Small intestine (tissue), 7 donors: ENCODE results near the gene CSNK1G3. TPM values are rescaled to one million over a fixed set of nuclear protein-coding genes. Genes with fewer than 3 reads are reported as not detected.
A peak's percentile ranks its signal among the peaks of the same experiment; 100 is the strongest.

ENCODE experiments used
- DNase-seq, 2 donors: peaks; one replicate each; pipeline versions ENCODE4 v3.0.0 to v3.0.0-alpha.2; 2013
- FAIRE-seq: peaks from 2 replicates; lab custom pipeline; 2012; peaks lifted over from hg19 to GRCh38; lab: Jason Lieb, UNC
- H3K27ac ChIP-seq, 3 donors: one replicate each; pipeline ENCODE4 v1.5.1; 2013; ENCODE audit warnings: low read length in 2 of 3, mild to moderate bottlenecking in 2 of 3, control low read depth in 1 of 3, inconsistent platforms in 1 of 3, low read depth in 1 of 3, moderate library complexity in 1 of 3
- H3K27me3 ChIP-seq, 3 donors: one replicate each; pipeline ENCODE4 v1.6.1; 2013; ENCODE audit warnings: low read length in 3 of 3, inconsistent platforms in 1 of 3; ENCODE audit not compliant: control insufficient read depth in 3 of 3, insufficient read depth in 3 of 3
- H3K36me3 ChIP-seq, 3 donors: one replicate each; pipeline ENCODE4 v1.6.1; 2013; ENCODE audit warnings: low read length in 3 of 3, inconsistent platforms in 1 of 3, low read depth in 1 of 3, mild to moderate bottlenecking in 1 of 3, moderate library complexity in 1 of 3; ENCODE audit not compliant: control insufficient read depth in 3 of 3, insufficient read depth in 2 of 3
- H3K4me1 ChIP-seq, 3 donors: one replicate each; pipeline ENCODE4 v1.6.1; 2013; ENCODE audit warnings: low read length in 2 of 3, inconsistent platforms in 1 of 3, low read depth in 1 of 3, mild to moderate bottlenecking in 1 of 3, moderate library complexity in 1 of 3; ENCODE audit not compliant: control insufficient read depth in 3 of 3, insufficient read depth in 2 of 3
- H3K4me3 ChIP-seq, 3 donors: one replicate each; pipeline ENCODE4 v1.5.1; 2013; ENCODE audit warnings: low read length in 3 of 3, control low read depth in 1 of 3, inconsistent platforms in 1 of 3, low read depth in 1 of 3, mild to moderate bottlenecking in 1 of 3, moderate library complexity in 1 of 3
- H3K9me3 ChIP-seq, 2 donors: one replicate each; pipeline ENCODE4 v1.6.1; 2013; ENCODE audit warnings: low read depth in 1 of 2, low read length in 1 of 2; ENCODE audit not compliant: control insufficient read depth in 2 of 2, insufficient read depth in 1 of 2
- WGBS, 3 donors: extraction: QIAGEN DNeasy Blood & Tissue Kit; methylation state at CpG; one replicate each; pipeline ENCODE4 v1.1.7; 2013; 5-methylcytosine and 5-hydroxymethylcytosine counted together
- polyA plus RNA-seq, 4 donors: library from polyadenylated mRNA; stranded (reverse) in 3 of 4; unstranded in 1 of 4; fragments of 200-250 nt in 3 of 4; fragments of 120-200 nt in 1 of 4; gene quantifications; one replicate each; pipeline versions ENCODE4 v1.2.1 to v1.2.3, GENCODE V29; 2013
- donor health status: healthy with polysubstance abuse.
- donor health status: control.
- donor health status: control.
- donor health status: Bipolar disorder and iron deficiency.
- donor health status: healthy.

The CSNK1G3 gene
- polyA plus RNA-seq, 4 donors: 16.7 to 21.7 (median 20.2) TPM

GRCh38 chr5:123639244-123639643 is 127.3 kb downstream of the CSNK1G3 start:
- 69 to 92% (median 77%) methylated on average over 2 of the region's 2 CpGs for WGBS, 3 donors
- H3K27me3 ChIP-seq: no peaks in the 10 kb centered on the region
- no peaks in the 10 kb centered on the region for H3K9me3 ChIP-seq
- no peak for FAIRE-seq
- no peaks in the 10 kb centered on the region for H3K4me1 ChIP-seq
- H3K27ac ChIP-seq: no peak overlapping the region
- no peak for DNase-seq
- no peaks in the 10 kb centered on the region for H3K36me3 ChIP-seq
- H3K4me3 ChIP-seq: no peak overlapping the region

GRCh38 chr5:123645024-123645603 is 133.1 kb downstream of the CSNK1G3 start:
- FAIRE-seq: no peak

GRCh38 chr5:123647066-123647465 is 135.1 kb downstream of the CSNK1G3 start:
- FAIRE-seq (no peak), DNase-seq (no peak)
- 74 to 90% (median 84%) methylated on average over 1 of the region's 1 CpG for WGBS, 3 donors
- Histone ChIP-seq H3K4me3 (no peak overlapping the region), H3K27ac (no peak overlapping the region), H3K36me3 (no peaks in the 10 kb centered on the region), H3K27me3 (no peaks in the 10 kb centered on the region), H3K4me1 (no peaks in the 10 kb centered on the region), H3K9me3 (peaks cover 0 to 3% of the 10 kb centered on the region in 2 donors)

More at GRCh38 chr5:123645024-123645603, 133.1 kb downstream of the CSNK1G3 start:
- peaks cover 0 to 3% of the 10 kb centered on the region in 2 donors for H3K9me3 ChIP-seq
- 12 to 41% (median 14%) methylated on average over 1 of the region's 1 CpG for WGBS, 3 donors
- H3K27me3 ChIP-seq: no peaks in the 10 kb centered on the region
- no peak overlapping the region for H3K4me3 ChIP-seq
- no peak overlapping the region for H3K27ac ChIP-seq
- no peak for DNase-seq
- H3K36me3 ChIP-seq: no peaks in the 10 kb centered on the region
- no peaks in the 10 kb centered on the region for H3K4me1 ChIP-seq

- DNase-seq (no peak), FAIRE-seq (no peak)
- Histone ChIP-seq H3K27ac (no peak overlapping the region), H3K36me3 (no peaks in the 10 kb centered on the region), H3K4me1 (no peaks in the 10 kb centered on the region), H3K27me3 (no peaks in the 10 kb centered on the region), H3K9me3 (peaks cover 0 to 3% of the 10 kb centered on the region in 2 donors), H3K4me3 (no peak overlapping the region)
- 81 to 86% (median 84%) methylated on average over 4 of the region's 4 CpGs for WGBS, 3 donors
Measured at GRCh38 chr5:123651234-123651633, 139.3 kb downstream of the CSNK1G3 start.

- H3K36me3 ChIP-seq: no peaks in the 10 kb centered on the region
- peaks cover 0 to 3% of the 10 kb centered on the region in 2 donors for H3K9me3 ChIP-seq
- WGBS, 3 donors: 89 to 93% (median 92%) methylated on average over 2 of the region's 2 CpGs
- FAIRE-seq (no peak), DNase-seq (no peak)
- H3K4me1 ChIP-seq: no peaks in the 10 kb centered on the region
- H3K4me3 ChIP-seq: no peak overlapping the region
- H3K27me3 ChIP-seq: no peaks in the 10 kb centered on the region
- H3K27ac ChIP-seq: no peak overlapping the region
Measured at GRCh38 chr5:123659011-123659410, 147.0 kb downstream of the CSNK1G3 start.

- no peak overlapping the region for H3K4me3 ChIP-seq
- H3K4me1 ChIP-seq: no peaks in the 10 kb centered on the region
- no peaks in the 10 kb centered on the region for H3K27me3 ChIP-seq
- DNase-seq (no peak), FAIRE-seq (no peak)
- H3K36me3 ChIP-seq: no peaks in the 10 kb centered on the region
- H3K9me3 ChIP-seq: peaks cover 0 to 3% of the 10 kb centered on the region in 2 donors
- 47 to 54% (median 49%) methylated on average over 2 of the region's 2 CpGs for WGBS, 3 donors
- no peak overlapping the region for H3K27ac ChIP-seq
Measured at GRCh38 chr5:123659495-123659894, 147.5 kb downstream of the CSNK1G3 start.

GRCh38 chr5:123664961-123665360 is 153.0 kb downstream of the CSNK1G3 start:
- FAIRE-seq: peak; percentile 55
- no peaks in the 10 kb centered on the region for H3K4me1 ChIP-seq
- no peaks in the 10 kb centered on the region for H3K36me3 ChIP-seq
- DNase-seq: no peak
- H3K9me3 ChIP-seq: peaks cover 0 to 8% of the 10 kb centered on the region in 2 donors
- no peak overlapping the region for H3K27ac ChIP-seq
- WGBS, 3 donors: 85 to 98% (median 95%) methylated on average over 1 of the region's 1 CpG
- H3K4me3 ChIP-seq: no peak overlapping the region
- no peaks in the 10 kb centered on the region for H3K27me3 ChIP-seq

- Histone ChIP-seq H3K4me3 (no peak overlapping the region), H3K4me1 (no peaks in the 10 kb centered on the region), H3K36me3 (no peaks in the 10 kb centered on the region), H3K9me3 (peaks cover 0 to 8% of the 10 kb centered on the region in 2 donors), H3K27ac (no peak overlapping the region), H3K27me3 (no peaks in the 10 kb centered on the region)
- DNase-seq (no peak), FAIRE-seq (no peak)
- WGBS, 3 donors: 69 to 91% (median 86%) methylated on average over 2 of the region's 2 CpGs
Measured at GRCh38 chr5:123665822-123666371, 153.9 kb downstream of the CSNK1G3 start.
